ENCODE measurements around the gene TRIM29. TPM values are rescaled to one million over a fixed set of nuclear protein-coding genes. Genes with fewer than 3 reads are reported as not detected.

Gene TRIM29
- total RNA-seq, 1 donor from 2014 or later, result 3.4 TPM

- DNase-seq, result peak; percentile 28
Measured at GRCh38 chr11:120173019-120173705, 35.2 kb upstream of the TRIM29 start.

GRCh38 chr11:120172054-120172911, 34.4 kb upstream of the TRIM29 start:
- no peak overlapping the region for H3K27ac ChIP-seq
- no peak overlapping the region for H3K4me3 ChIP-seq
- peak; percentile 70 for ATAC-seq

More at GRCh38 chr11:120173019-120173705, 35.2 kb upstream of the TRIM29 start:
- no peak overlapping the region for H3K4me3 ChIP-seq
- H3K36me3 ChIP-seq, result no peaks in the 10 kb centered on the region
- ATAC-seq, result no peak
- intact Hi-C loops (cut with DNase I), result loop anchor here (5.0 to 10.0 kb wide), 2 partner anchors 59 to 132 kb away; no protein-coding TSS in a partner anchor
- no peaks in the 10 kb centered on the region for H3K9me3 ChIP-seq
- peaks cover 23% of the 10 kb centered on the region for H3K27me3 ChIP-seq
- no peak overlapping the region for H3K27ac ChIP-seq
- H3K4me1 ChIP-seq, result peaks cover 11% of the 10 kb centered on the region
- no peak for TF ChIP-seq CTCF (IDR thresholded peaks at IDR 0.05)

DNA sequence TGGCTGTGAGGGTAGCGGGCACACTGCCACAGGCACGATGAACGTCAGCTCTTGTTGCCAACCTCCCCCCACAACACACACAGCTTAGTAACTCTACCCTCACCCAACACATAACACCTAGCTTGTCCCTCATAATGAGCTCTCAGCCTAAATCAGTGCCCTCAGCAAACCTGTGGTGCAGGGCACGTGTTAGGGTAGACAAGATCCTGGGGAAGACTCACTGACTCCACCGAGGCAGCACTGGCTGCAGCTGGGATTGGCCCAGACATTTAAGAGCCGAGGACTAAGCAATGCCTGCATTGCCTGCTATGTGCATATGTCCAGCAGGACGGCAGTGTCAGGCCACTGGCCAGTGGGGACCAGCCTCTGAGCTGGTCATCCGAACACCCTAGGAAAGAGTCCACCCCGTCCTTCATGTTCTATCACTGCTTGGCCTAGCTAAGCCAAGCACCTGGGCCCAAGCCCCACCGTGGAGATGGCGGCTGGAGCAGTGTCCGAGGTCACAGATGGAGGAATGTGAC, 32.9 kb upstream of the TRIM29 start:
- Histone ChIP-seq H3K9me3 (no peaks in the 10 kb centered on the region), H3K36me3 (no peaks in the 10 kb centered on the region), H3K4me3 (no peak overlapping the region), H3K4me1 (peaks cover 11% of the 10 kb centered on the region), H3K27me3 (peaks cover 32% of the 10 kb centered on the region), H3K27ac (no peak overlapping the region)
- DNase-seq (peak; percentile 45), ATAC-seq (no peak)
- intact Hi-C loops (cut with DNase I), result loop anchor here (5.0 to 10.0 kb wide), 2 partner anchors 62 to 134 kb away; no protein-coding TSS in a partner anchor
- no peak for TF ChIP-seq CTCF (IDR thresholded peaks at IDR 0.05)

More at GRCh38 chr11:120172054-120172911, 34.4 kb upstream of the TRIM29 start:
- Histone ChIP-seq H3K27me3 (peaks cover 28% of the 10 kb centered on the region), H3K36me3 (no peaks in the 10 kb centered on the region), H3K4me1 (peaks cover 11% of the 10 kb centered on the region), H3K9me3 (no peaks in the 10 kb centered on the region)
- intact Hi-C loops (cut with DNase I), result loop anchor here (5.0 to 10.0 kb wide), 2 partner anchors 60 to 133 kb away; no protein-coding TSS in a partner anchor
- peak; percentile 73 for DNase-seq
- TF ChIP-seq CTCF (IDR thresholded peaks at IDR 0.05), result peak; percentile 78

- H3K27me3 ChIP-seq, result peaks cover 38% of the 10 kb centered on the region
- DNase-seq (peak; percentile 64), ATAC-seq (no peak)
- no peaks in the 10 kb centered on the region for H3K36me3 ChIP-seq
- H3K9me3 ChIP-seq, result no peaks in the 10 kb centered on the region
- no peak overlapping the region for H3K27ac ChIP-seq
- intact Hi-C loops (cut with DNase I), result loop anchor here (5.0 to 10.0 kb wide), 2 partner anchors 62 to 135 kb away; no protein-coding TSS in a partner anchor
- TF ChIP-seq CTCF (IDR thresholded peaks at IDR 0.05), result no peak
- H3K4me1 ChIP-seq, result peaks cover 11% of the 10 kb centered on the region
- H3K4me3 ChIP-seq, result no peak overlapping the region
Measured at GRCh38 chr11:120169981-120170698, 32.2 kb upstream of the TRIM29 start.
